Astrocyte of the cerebellum (primary cell): ENCODE data around the gene CYP4F2.
"Not testable (repeated sequence)": the region's sequence is repeated elsewhere in the genome, so short reads cannot be mapped to it uniquely, and the experiment has no call there.

ENCODE experiments used
- DNase-seq: peaks from one replicate; pipeline ENCODE4 v3.0.0-alpha.2; 2011; ENCODE audit warnings: low read depth
- H3K4me3 ChIP-seq: 2 replicates; pipeline ENCODE4 v1.5.1; 2011; ENCODE audit warnings: mild to moderate bottlenecking, low read depth, low read length, moderate library complexity
- CTCF ChIP-seq: IDR thresholded peaks from 2 replicates; pipeline ENCODE4 v1.5.1; 2012; ENCODE audit warnings: low read length, low read depth, moderate library complexity, mild to moderate bottlenecking; ENCODE audit errors: missing control alignments
- in situ Hi-C: cut with HindIII; loops from 2 replicates; pipeline ENCODE4 v1.10.0; 2017; ENCODE audit warnings: low sequenced_read_pairs

CYP4F2 gene

GRCh38 chr19:15836330-15837220 lies 61.3 kb downstream of the CYP4F2 start:
- no peak for TF ChIP-seq CTCF
- DNase-seq, result peak; percentile 74
- in situ Hi-C loops, result no loop called here
- H3K4me3 ChIP-seq, result peak overlapping the region; percentile 72

DNA sequence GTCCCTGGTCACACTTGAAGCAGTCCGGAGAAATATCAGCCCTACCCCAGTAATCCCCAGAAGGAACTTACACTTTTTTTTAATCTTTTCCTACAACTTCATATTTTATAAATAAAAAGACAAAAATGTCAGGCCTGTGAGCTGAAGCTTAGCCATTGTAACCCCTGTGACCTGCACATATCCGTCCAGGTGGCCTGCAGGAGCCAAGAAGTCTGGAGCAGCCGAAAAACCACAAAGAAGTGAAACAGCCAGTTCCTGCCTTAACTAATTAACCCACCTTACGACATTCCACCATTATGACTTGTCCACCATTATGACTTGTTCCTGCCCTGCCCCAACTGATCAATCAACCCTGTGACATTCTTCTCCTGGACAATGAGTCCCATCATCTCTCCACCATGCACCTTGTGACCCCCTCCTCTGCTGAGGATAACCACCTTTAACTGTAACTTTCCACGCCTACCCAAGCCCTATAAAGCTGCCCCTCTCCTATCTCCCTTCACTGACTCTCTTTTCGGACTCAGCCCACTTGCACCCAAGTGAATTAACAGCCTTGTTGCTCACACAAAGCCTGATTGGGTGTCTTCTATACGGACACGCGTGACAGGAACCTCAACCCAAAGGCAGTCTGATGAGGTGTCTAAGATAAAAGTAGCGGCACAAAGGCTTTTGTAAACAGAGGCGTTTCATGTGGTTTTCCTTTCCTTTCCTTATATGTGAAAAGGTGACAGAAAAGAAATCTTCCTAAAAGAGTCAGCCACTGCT lies 62.1 kb downstream of the CYP4F2 start:
- in situ Hi-C loops, DNase-seq: not testable (repeated sequence)
- H3K4me3 ChIP-seq, result peak overlapping the region; percentile 72

DNA sequence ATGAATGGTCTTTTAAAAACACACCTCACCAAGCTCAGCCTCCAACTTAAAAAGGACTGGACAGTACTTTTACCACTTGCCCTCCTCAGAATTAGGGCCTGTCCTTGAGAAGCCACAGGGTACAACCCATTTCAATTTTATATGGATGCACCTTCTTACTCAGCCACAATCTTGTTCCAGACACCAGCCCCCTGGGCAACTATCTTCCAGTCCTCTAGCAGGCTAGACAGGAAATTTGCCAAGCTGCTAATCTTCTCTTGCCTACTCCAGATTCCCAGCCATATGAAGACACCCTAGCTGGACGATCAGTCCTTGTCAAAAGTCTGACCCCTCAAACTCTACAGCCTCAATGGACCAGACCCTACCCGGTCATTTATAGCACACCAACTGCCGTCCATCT lies 63.6 kb downstream of the CYP4F2 start:
- DNase-seq, H3K4me3 ChIP-seq, in situ Hi-C loops: not testable (repeated sequence)

DNA sequence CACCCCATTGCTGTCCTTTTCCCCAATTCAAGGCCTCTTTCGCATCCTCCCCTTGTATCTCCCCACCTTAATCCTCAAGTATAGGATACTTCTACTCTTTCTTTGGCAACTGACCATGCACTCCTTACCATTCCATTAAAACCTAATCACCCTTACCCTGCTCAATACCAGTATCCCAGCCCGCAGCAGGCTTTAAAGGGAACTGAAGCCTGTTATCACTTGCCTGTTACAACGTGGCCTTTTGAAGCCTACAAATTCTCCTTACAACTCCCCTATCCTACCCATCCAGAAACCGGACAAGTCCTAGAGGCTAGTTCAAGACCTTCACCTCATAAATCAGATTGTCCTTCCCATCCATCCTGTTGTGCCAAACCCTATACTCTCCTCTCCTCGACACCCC lies 66.2 kb downstream of the CYP4F2 start:
- H3K4me3 ChIP-seq, result no peak overlapping the region
- no peak for DNase-seq
- TF ChIP-seq CTCF, result no peak
- in situ Hi-C loops, result no loop called here

GRCh38 chr19:15829786-15830185 lies 68.1 kb downstream of the CYP4F2 start:
- DNase-seq, result no peak
- no peak for TF ChIP-seq CTCF
- in situ Hi-C loops, result no loop called here
- no peak overlapping the region for H3K4me3 ChIP-seq

DNA sequence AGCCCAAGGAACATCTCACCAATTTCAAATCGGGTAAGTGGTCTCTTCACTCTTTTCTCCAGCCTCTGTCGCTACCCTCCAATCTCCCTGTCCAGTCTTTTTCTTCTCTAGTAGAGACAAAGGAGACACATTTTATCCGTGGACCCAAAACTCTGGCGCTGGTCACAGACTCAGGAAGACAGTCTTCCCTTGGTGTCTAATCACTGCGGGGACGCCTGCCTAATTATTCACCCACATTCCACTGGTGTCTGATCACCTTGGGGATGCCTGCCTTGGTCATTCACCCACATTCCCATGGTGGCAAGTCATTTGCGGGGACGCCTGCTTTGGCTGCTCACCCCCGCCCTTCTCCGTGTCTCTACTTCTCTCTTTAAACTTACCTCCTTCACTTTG lies 68.6 kb downstream of the CYP4F2 start:
- in situ Hi-C loops, result no loop called here
- H3K4me3 ChIP-seq, result no peak overlapping the region
- no peak for DNase-seq
- TF ChIP-seq CTCF, result no peak

DNA sequence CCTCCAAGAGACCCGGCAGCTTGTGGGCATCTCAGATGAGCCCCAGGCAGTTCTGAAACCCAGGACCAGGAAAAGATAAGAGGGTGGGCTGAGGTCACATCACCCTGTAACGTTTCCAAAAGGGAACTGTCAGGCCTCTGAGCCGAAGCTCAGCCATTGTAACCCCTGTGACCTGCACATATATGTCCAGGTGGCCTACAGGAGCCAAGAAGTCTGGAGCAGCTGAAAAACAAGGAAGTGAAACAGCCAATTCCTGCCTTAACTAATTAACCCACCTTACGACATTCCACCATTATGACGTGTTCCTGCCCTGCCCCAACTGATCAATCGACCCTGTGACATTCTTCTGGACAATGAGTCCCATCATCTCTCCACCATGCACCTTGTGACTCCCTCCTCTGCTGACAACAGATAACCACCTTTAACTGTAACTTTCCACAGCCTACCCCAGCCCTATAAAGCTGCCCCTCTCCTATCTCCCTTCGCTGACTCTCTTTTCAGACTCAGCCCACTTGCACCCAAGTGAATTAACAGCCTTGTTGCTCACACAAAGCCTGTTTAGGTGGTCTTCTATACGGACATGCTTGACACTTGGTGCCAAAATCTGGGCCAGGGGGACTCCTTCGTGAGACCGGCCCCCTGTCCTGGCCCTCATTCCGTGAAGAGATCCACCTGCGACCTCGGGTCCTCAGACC lies 69.1 kb downstream of the CYP4F2 start:
- DNase-seq, in situ Hi-C loops, H3K4me3 ChIP-seq: not testable (repeated sequence)

- no peak overlapping the region for H3K4me3 ChIP-seq
- no peak for DNase-seq
- TF ChIP-seq CTCF, result no peak
- in situ Hi-C loops, result no loop called here
Observed at GRCh38 chr19:15828121-15828610, 69.7 kb downstream of the CYP4F2 start.
